Testis (tissue), 3 donors: ENCODE data around the gene DPEP2. TPM values are rescaled to one million over a fixed set of nuclear protein-coding genes. Genes with fewer than 3 reads are reported as not detected.
"Not testable (repeated sequence)": the region's sequence is repeated elsewhere in the genome, so short reads cannot be mapped to it uniquely, and the experiment has no call there.

Source experiments
- DNase-seq: peaks from one replicate; pipeline ENCODE4 v3.0.0-alpha.2; 2019
- H3K27ac ChIP-seq, 2 donors: fragments of 200-600 bp; sonication (generic); one replicate each; pipeline ENCODE4 v1.5.1; 2019
- H3K27me3 ChIP-seq: fragments of 200-600 bp; sonication (generic); one replicate; pipeline ENCODE4 v1.5.1; 2019
- H3K36me3 ChIP-seq: fragments of 200-600 bp; sonication (generic); one replicate; pipeline ENCODE4 v1.5.1; 2017; ENCODE audit warnings: low read depth; ENCODE audit errors: missing control alignments
- H3K4me1 ChIP-seq: fragments of 200-600 bp; sonication (generic); one replicate; pipeline ENCODE4 v1.5.1; 2019
- H3K4me3 ChIP-seq, 2 donors: fragments of 200-600 bp; sonication (generic); one replicate each; pipeline ENCODE4 v1.5.1; 2017 to 2019
- H3K9me3 ChIP-seq: fragments of 200-600 bp; sonication (generic); one replicate; pipeline ENCODE4 v1.5.1; 2017
- POLR2A ChIP-seq: fragments of 450-650 bp; IDR thresholded peaks from one replicate; pipeline ENCODE4 v1.6.1; 2017; ENCODE audit warnings: antibody characterized with exemption, mild to moderate bottlenecking, moderate library complexity
- WGBS, 2 donors: methylation state at CpG; one replicate each; pipeline ENCODE4 v1.1.5; 2018; 5-methylcytosine and 5-hydroxymethylcytosine counted together
- intact Hi-C: fragments of 100-400 bp; cut with DNase I; formaldehyde crosslinking; loops from one replicate; pipeline ENCODE4 v1.15.1; 2023; ENCODE audit warnings: low total_unique reads
- polyA plus RNA-seq: library from polyadenylated mRNA; stranded (reverse); fragments of 350-450 nt; fragmentation: Illumina TruSeq; extraction: RNeasy Lipid Tissue Mini Kit (QIAGEN cat#74804); gene quantifications from one replicate; pipeline ENCODE4 v1.2.3, GENCODE V29; 2014; ENCODE audit warnings: low read depth, low replicate concordance; ENCODE audit not compliant: insufficient read depth
- total RNA-seq, 2 donors: library from RNA; depleted of rRNA; stranded (reverse); fragments of >200 nt; gene quantifications; one replicate each; pipeline ENCODE4 v1.2.3, GENCODE V29; 2016
- TF ChIP-seq, protein P1 (sequence below), 3 experiments: fragments of 450-650 bp in 2 of 3; fragments of 200-600 bp in 1 of 3; sonication (generic) in 1 of 3; IDR thresholded peaks; one replicate each; pipeline ENCODE4 v1.5.1; 2016 to 2019; ENCODE audit warnings: antibody characterized with exemption in 3 of 3, mild to moderate bottlenecking in 2 of 3, moderate library complexity in 1 of 3

The DPEP2 gene
- total and polyA plus RNA-seq, 3 donors from 2014 or later, result 2.7 to 5.9 (median 3.0) TPM

DNA sequence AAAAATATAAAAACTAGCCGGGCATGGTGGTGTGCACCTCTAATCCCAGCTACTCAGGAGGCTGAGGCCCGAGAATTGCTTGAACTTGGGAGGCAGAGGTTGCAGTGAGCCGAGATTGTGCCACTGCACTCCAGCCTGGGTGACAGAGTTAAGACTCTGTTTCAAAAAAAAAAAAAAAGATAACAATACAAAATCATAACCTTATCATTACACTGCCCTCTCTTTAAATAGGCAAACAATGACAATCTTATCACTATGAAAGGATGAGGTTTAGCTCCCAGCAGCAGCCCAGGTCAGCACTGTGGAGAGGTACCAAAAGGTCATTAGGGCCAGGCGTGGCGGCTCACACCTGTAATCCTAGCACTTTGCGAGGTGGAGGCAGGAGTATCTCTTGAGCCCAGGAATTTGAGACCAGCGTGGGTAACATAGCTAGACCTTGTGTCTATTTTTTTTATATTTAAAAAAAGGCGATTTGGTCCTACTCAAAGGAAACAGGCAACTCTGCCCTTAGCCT is 19.9 kb upstream of the DPEP2 start:
- TF ChIP-seq POLR2A, result no peak
- TF ChIP-seq, protein P1, sequence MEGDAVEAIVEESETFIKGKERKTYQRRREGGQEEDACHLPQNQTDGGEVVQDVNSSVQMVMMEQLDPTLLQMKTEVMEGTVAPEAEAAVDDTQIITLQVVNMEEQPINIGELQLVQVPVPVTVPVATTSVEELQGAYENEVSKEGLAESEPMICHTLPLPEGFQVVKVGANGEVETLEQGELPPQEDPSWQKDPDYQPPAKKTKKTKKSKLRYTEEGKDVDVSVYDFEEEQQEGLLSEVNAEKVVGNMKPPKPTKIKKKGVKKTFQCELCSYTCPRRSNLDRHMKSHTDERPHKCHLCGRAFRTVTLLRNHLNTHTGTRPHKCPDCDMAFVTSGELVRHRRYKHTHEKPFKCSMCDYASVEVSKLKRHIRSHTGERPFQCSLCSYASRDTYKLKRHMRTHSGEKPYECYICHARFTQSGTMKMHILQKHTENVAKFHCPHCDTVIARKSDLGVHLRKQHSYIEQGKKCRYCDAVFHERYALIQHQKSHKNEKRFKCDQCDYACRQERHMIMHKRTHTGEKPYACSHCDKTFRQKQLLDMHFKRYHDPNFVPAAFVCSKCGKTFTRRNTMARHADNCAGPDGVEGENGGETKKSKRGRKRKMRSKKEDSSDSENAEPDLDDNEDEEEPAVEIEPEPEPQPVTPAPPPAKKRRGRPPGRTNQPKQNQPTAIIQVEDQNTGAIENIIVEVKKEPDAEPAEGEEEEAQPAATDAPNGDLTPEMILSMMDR (IDR thresholded peaks at IDR 0.05), result no peak
- 76 to 86% methylated on average over 8 of the region's 8 CpGs for WGBS, 2 donors
- peaks cover 16% of the 10 kb centered on the region for H3K4me1 ChIP-seq
- H3K27me3 ChIP-seq, result no peaks in the 10 kb centered on the region
- H3K9me3 ChIP-seq, result no peaks in the 10 kb centered on the region
- no peaks in the 10 kb centered on the region for H3K36me3 ChIP-seq
- H3K4me3 ChIP-seq, result no peak overlapping the region
- intact Hi-C loops, result no loop called here
- no peak overlapping the region for H3K27ac ChIP-seq
- DNase-seq, result no peak

DNA sequence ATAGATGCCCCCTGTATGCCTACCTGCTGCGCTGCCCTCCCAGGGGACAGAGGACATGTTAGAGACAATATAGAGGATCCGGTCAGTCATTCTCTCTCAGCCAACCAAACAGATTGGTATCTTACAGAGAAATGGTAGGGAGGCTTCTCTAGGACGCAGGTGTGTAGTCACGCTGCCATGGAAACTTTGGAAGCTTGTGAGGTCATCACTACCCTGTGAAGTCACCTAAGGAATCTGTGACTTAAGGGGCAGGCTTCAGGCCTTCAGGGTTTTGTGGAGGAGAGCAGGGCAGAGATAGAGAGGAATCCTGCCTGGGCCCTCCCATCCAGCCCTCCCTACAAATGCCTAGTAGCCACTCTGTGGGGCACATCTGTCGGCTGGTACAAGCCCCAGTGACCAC is 16.4 kb upstream of the DPEP2 start, which contains the start of gene DPEP2NB:
Gene DPEP2NB (minus strand): TSS at position 231 of the 400 bp plus-strand sequence. CDS start 141 bp downstream, at position 90.
- Histone ChIP-seq H3K36me3 (no peaks in the 10 kb centered on the region), H3K27me3 (no peaks in the 10 kb centered on the region), H3K4me3 (no peak within 1 kb of the TSS), H3K27ac (no peak within 1 kb of the TSS), H3K4me1 (no peaks in the 10 kb centered on the region), H3K9me3 (no peaks in the 10 kb centered on the region)
- TF ChIP-seq, protein P1 (IDR thresholded peaks at IDR 0.05), result no peak
- TF ChIP-seq POLR2A, result no peak
- 80 to 85% methylated on average over 5 of the region's 5 CpGs for WGBS, 2 donors
- no peak for DNase-seq
- intact Hi-C loops, result no loop called here

DNA sequence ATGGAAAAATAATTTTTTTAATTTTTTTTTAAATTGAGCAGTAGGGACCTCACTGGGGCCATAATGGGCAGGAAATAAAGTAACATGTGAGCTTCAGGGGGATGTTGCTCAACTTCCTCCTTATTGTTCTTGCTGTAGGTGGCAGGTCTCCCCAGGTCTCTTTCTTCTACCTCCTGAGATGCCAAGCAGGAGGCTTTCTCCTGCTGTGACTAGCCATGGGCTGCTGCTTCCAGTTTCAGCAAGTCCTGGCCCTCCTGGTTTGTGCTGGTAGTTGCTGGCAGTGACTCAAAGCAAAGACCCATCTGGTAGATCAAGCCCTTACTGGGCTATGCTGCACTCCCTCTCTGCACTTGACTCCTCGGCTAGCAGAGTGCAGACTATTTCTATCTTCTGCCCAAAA is 14.2 kb upstream of the DPEP2 start:
- Histone ChIP-seq H3K27me3 (no peaks in the 10 kb centered on the region), H3K27ac (no peak overlapping the region), H3K4me1 (no peaks in the 10 kb centered on the region), H3K9me3 (no peaks in the 10 kb centered on the region), H3K4me3 (no peak overlapping the region), H3K36me3 (no peaks in the 10 kb centered on the region)
- DNase-seq, result no peak
- TF ChIP-seq POLR2A, result no peak
- TF ChIP-seq, protein P1 (IDR thresholded peaks at IDR 0.05), result no peak
- intact Hi-C loops, result no loop called here
- 71 to 100% methylated on average over 1 of the region's 1 CpG for WGBS, 2 donors

DNA sequence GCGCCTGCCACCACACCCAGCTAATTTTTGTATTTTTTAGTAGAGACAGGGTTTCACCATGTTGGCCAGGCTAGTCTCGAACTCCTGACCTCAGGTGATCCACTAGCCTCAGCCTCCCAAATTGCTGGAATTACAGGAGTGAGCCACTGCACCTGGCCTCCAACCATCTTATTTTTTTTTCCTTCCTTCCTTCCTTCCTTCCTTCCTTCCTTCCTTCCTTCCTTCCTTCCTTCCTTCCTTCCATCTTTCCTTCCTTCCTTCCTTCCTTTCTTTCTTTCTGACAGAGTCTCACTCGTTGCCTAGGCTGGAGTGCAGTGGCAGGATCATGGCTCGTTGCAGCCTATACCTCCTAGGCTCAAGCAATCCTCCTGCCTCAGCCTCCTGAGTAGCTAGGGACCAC is 10.6 kb upstream of the DPEP2 start:
- H3K27ac ChIP-seq, intact Hi-C loops, H3K4me1 ChIP-seq, DNase-seq, H3K4me3 ChIP-seq, H3K9me3 ChIP-seq, H3K27me3 ChIP-seq, H3K36me3 ChIP-seq: not testable (repeated sequence)
- WGBS, 2 donors, result 87 to 92% methylated on average over 4 of the region's 4 CpGs

DNA sequence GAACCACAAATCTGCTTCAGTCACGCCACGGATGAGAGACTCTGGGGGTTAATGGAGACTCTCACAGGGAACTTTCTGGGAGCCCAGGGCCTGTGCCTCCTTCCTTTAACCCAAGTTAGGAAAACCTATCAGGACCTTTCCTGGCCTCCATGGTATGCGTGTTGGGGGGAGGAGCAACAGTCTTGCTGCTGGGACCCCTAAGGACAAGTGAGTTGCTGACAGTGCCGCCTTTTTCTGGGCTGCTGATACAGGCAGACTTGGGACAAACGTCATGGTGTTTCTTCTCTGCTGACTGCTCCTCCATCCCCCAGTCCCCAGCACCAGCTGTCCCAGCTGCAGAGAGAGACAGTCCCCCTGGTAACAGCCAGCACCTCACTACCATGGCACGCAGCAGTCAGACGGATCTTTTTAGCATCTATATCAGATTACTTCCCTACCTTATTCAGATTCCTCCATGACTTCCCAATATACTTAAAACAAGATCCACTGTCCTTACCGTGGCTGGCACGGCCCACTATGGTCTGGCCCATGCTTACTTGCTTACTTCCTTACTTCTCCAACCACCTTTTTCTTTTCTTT is 10.0 kb upstream of the DPEP2 start:
- Histone ChIP-seq H3K4me1 (no peaks in the 10 kb centered on the region), H3K36me3 (no peaks in the 10 kb centered on the region), H3K27me3 (no peaks in the 10 kb centered on the region), H3K27ac (no peak overlapping the region), H3K4me3 (no peak overlapping the region), H3K9me3 (no peaks in the 10 kb centered on the region)
- intact Hi-C loops, result no loop called here
- no peak for TF ChIP-seq POLR2A
- TF ChIP-seq, protein P1 (IDR thresholded peaks at IDR 0.05), result no peak
- WGBS, 2 donors, result 63 to 76% methylated on average over 9 of the region's 9 CpGs
- no peak for DNase-seq
